H1 (cell line): Measurements from ENCODE around the gene CDK5RAP2. TPM values are rescaled to one million over a fixed set of nuclear protein-coding genes. Genes with fewer than 3 reads are reported as not detected.

Experiments used
- CTCF ChIA-PET: fragments of 300-600 bp; sonication (Branson Sonifier 250); formaldehyde crosslinking; loops from one replicate; lab custom pipeline; 2021; ENCODE audit not compliant: partially characterized antibody; lab: Charles Lee
- POLR2A ChIA-PET: fragments of 300-600 bp; sonication (Branson Sonifier 250); formaldehyde crosslinking; loops from one replicate; lab custom pipeline; 2021; ENCODE audit warnings: inconsistent platforms; ENCODE audit not compliant: partially characterized antibody; lab: Charles Lee
- DNase-seq, 2 experiments: peaks; one replicate each; pipeline versions ENCODE4 v3.0.0 to v3.0.0-alpha.2; 2010 to 2022; ENCODE audit warnings: low spot score in 2 of 2, low read depth in 1 of 2, mixed read lengths in 1 of 2
- FAIRE-seq: peaks from 2 replicates; lab custom pipeline; 2011; peaks lifted over from hg19 to GRCh38; lab: Jason Lieb, UNC
- H2AFZ ChIP-seq: 2 replicates; pipeline ENCODE4 v1.8.1; 2012; ENCODE audit warnings: low read length, inconsistent platforms
- H2AK5ac ChIP-seq: 2 replicates; pipeline ENCODE4 v1.6.1; 2013; ENCODE audit warnings: low read depth, low read length
- H2BK120ac ChIP-seq: replicated peaks from 2 replicates; pipeline ENCODE3; 2013; ENCODE audit warnings: low read depth, low read length, inconsistent platforms
- H2BK12ac ChIP-seq: 2 replicates; pipeline ENCODE4 v1.6.1; 2013; ENCODE audit warnings: low read depth, low read length
- H2BK15ac ChIP-seq: 2 replicates; pipeline ENCODE4 v1.6.1; 2013; ENCODE audit warnings: low read length
- H2BK20ac ChIP-seq: 2 replicates; pipeline ENCODE4 v1.6.1; 2013; ENCODE audit warnings: low read length
- H2BK5ac ChIP-seq: 2 replicates; pipeline ENCODE4 v1.6.1; 2013; ENCODE audit warnings: low read depth, low read length
- H3K14ac ChIP-seq: 2 replicates; pipeline ENCODE4 v1.6.1; 2013; ENCODE audit warnings: inconsistent platforms; ENCODE audit not compliant: insufficient read length
- H3K18ac ChIP-seq: 2 replicates; pipeline ENCODE4 v1.6.1; 2013; ENCODE audit warnings: low read length; ENCODE audit errors: extremely low read depth
- H3K23ac ChIP-seq: 2 replicates; pipeline ENCODE4 v1.6.1; 2013; ENCODE audit warnings: inconsistent platforms; ENCODE audit not compliant: insufficient read length
- H3K23me2 ChIP-seq: 2 replicates; pipeline ENCODE4 v1.6.1; 2013; ENCODE audit warnings: low read depth, low read length
- H3K27ac ChIP-seq: 2 replicates; pipeline ENCODE4 v1.6.1; 2011; ENCODE audit warnings: low read depth, low read length, inconsistent platforms
- H3K27me3 ChIP-seq, 4 experiments: replicated peaks in 1 of 4; 1 replicate in 1 of 4; 2 replicates in 3 of 4; pipeline versions ENCODE4 v1.6.1 to v1.8.1; 2011 to 2013; ENCODE audit warnings: low read length in 3 of 4, mild to moderate bottlenecking in 3 of 4, inconsistent platforms in 2 of 4, mixed read lengths in 2 of 4, moderate library complexity in 1 of 4; ENCODE audit not compliant: control insufficient read depth in 3 of 4, insufficient read depth in 3 of 4; ENCODE audit errors: extremely low read depth in 1 of 4
- H3K36me3 ChIP-seq, 4 experiments: 2 replicates each; pipeline versions ENCODE4 v1.6.1 to v1.8.1; 2011 to 2013; ENCODE audit warnings: mild to moderate bottlenecking in 4 of 4, low read length in 3 of 4, moderate library complexity in 2 of 4, control low read depth in 1 of 4, inconsistent platforms in 1 of 4; ENCODE audit not compliant: insufficient read depth in 4 of 4, control insufficient read depth in 2 of 4
- H3K4ac ChIP-seq: replicated peaks from 2 replicates; pipeline ENCODE3; 2013; ENCODE audit warnings: low read length, low read depth, mixed read lengths, inconsistent platforms; ENCODE audit not compliant: insufficient read length
- H3K4me1 ChIP-seq, 4 experiments: replicated peaks in 1 of 4; 1 replicate in 1 of 4; 2 replicates in 3 of 4; pipeline versions ENCODE4 v1.6.1 to v1.8.1; 2011 to 2013; ENCODE audit warnings: low read length in 3 of 4, inconsistent platforms in 2 of 4, mixed read lengths in 1 of 4; ENCODE audit not compliant: insufficient read depth in 4 of 4, control insufficient read depth in 3 of 4
- H3K4me2 ChIP-seq, 2 experiments: 2 replicates each; pipeline versions ENCODE4 v1.6.1 to v1.8.1; 2011 to 2013; ENCODE audit warnings: low read depth in 2 of 2, low read length in 2 of 2, control low read depth in 1 of 2, inconsistent platforms in 1 of 2, mild to moderate bottlenecking in 1 of 2; ENCODE audit not compliant: insufficient read depth in 1 of 2
- H3K4me3 ChIP-seq, 4 experiments: fragments of 200-600, 300-600 bp in 1 of 4; sonication (generic), shearing (Covaris generic), sonication (Bioruptor Twin) in 1 of 4; 2 replicates each; pipeline versions ENCODE4 v1.5.1 to v1.8.1; 2011 to 2016; ENCODE audit warnings: low read length in 4 of 4, low read depth in 3 of 4, control low read depth in 2 of 4, inconsistent platforms in 2 of 4, mild to moderate bottlenecking in 2 of 4, mixed read lengths in 1 of 4, moderate library complexity in 1 of 4; ENCODE audit not compliant: insufficient read depth in 2 of 4; ENCODE audit errors: extremely low read depth in 1 of 4
- H3K56ac ChIP-seq: replicated peaks from 2 replicates; pipeline ENCODE3; 2013; ENCODE audit warnings: low read depth, mild to moderate bottlenecking, mixed read lengths, low read length, inconsistent platforms; ENCODE audit not compliant: insufficient read length
- H3K79me1 ChIP-seq: 2 replicates; pipeline ENCODE4 v1.6.1; 2013; ENCODE audit warnings: low read depth, low read length, control low read depth
- H3K79me2 ChIP-seq, 2 experiments: 2 replicates each; pipeline versions ENCODE4 v1.6.1 to v1.8.1; 2012 to 2013; ENCODE audit warnings: low read length in 2 of 2, mild to moderate bottlenecking in 2 of 2, inconsistent platforms in 1 of 2; ENCODE audit not compliant: insufficient read depth in 2 of 2, control insufficient read depth in 1 of 2
- H3K9ac ChIP-seq, 4 experiments: replicated peaks in 1 of 4; 1 replicate in 1 of 4; 2 replicates in 3 of 4; pipeline versions ENCODE4 v1.6.1 to v1.8.1; 2011 to 2013; ENCODE audit warnings: low read depth in 3 of 4, low read length in 3 of 4, control low read depth in 2 of 4, mild to moderate bottlenecking in 2 of 4, moderate library complexity in 2 of 4, inconsistent platforms in 1 of 4; ENCODE audit errors: extremely low read depth in 1 of 4
- H3K9me3 ChIP-seq, 2 experiments: 2 replicates each; pipeline versions ENCODE4 v1.6.1 to v1.8.1; 2012 to 2013; ENCODE audit warnings: mild to moderate bottlenecking in 2 of 2, moderate library complexity in 2 of 2, control low read depth in 1 of 2, inconsistent platforms in 1 of 2, low read depth in 1 of 2, low read length in 1 of 2, mixed read lengths in 1 of 2; ENCODE audit not compliant: insufficient read depth in 2 of 2
- H4K20me1 ChIP-seq, 2 experiments: replicated peaks in 1 of 2; 2 replicates each; pipeline versions ENCODE3 to v1.8.1; 2011 to 2013; ENCODE audit warnings: inconsistent platforms in 2 of 2, low read length in 2 of 2, mild to moderate bottlenecking in 1 of 2; ENCODE audit not compliant: insufficient read depth in 2 of 2, control insufficient read depth in 1 of 2
- H4K5ac ChIP-seq: 2 replicates; pipeline ENCODE4 v1.6.1; 2013; ENCODE audit warnings: low read length, low read depth, mixed read lengths, inconsistent platforms; ENCODE audit not compliant: insufficient read length
- H4K8ac ChIP-seq: 2 replicates; pipeline ENCODE4 v1.8.0; 2013; ENCODE audit warnings: mild to moderate bottlenecking, moderate library complexity, low read length, inconsistent platforms; ENCODE audit not compliant: insufficient read depth; ENCODE audit errors: extremely low read depth
- H4K91ac ChIP-seq: replicated peaks from 2 replicates; pipeline ENCODE3; 2013; ENCODE audit warnings: low read length, mixed read lengths, inconsistent platforms; ENCODE audit not compliant: insufficient read length
- KDM5A ChIP-seq: fragments of 200-600 bp; IDR thresholded peaks from 2 replicates; pipeline ENCODE4 v1.7.1; 2012; ENCODE audit warnings: mild to moderate bottlenecking, low read length, inconsistent platforms, mixed read lengths
- RFX5 ChIP-seq: IDR thresholded peaks from 2 replicates; pipeline ENCODE4 v1.6.1; 2011; ENCODE audit warnings: low read depth, low read length, improper control_type of control experiment, borderline replicate concordance
- SAP30 ChIP-seq: fragments of 300-600 bp; sonication (generic); IDR thresholded peaks from 2 replicates; pipeline ENCODE4 v1.7.1; 2012; ENCODE audit warnings: low read length, moderate library complexity, mild to moderate bottlenecking, inconsistent platforms; ENCODE audit not compliant: insufficient read depth, insufficient replicate concordance
- TAF7 ChIP-seq: optimal IDR thresholded peaks from 2 replicates; pipeline ENCODE3; 2011; ENCODE audit warnings: low read depth, mild to moderate bottlenecking, inconsistent platforms, low read length, moderate library complexity, borderline replicate concordance
- WGBS, 2 experiments: shearing (Covaris generic) in 1 of 2; methylation state at CpG; one replicate each; pipeline versions ENCODE4 v1.1.6 to v1.1.7; 2013 to 2015; ENCODE audit warnings: low lambda C conversion rate in 2 of 2, mixed read lengths in 2 of 2, inconsistent platforms in 1 of 2, low coverage in 1 of 2, missing lambda C conversion rate in 1 of 2; ENCODE audit not compliant: insufficient replicate concordance in 2 of 2, insufficient coverage in 1 of 2, insufficient read length in 1 of 2; ENCODE audit errors: extremely low coverage in 1 of 2, missing lambda C conversion rate in 1 of 2; 5-methylcytosine and 5-hydroxymethylcytosine counted together
- polyA plus RNA-seq, 7 experiments: library from polyadenylated mRNA; depleted of rRNA in 3 of 7; stranded (reverse) in 5 of 7; unstranded in 2 of 7; fragments of >200 nt in 5 of 7; fragments of 200-250 nt in 2 of 7; gene quantifications; 1 replicate in 5 of 7; 2 replicates in 1 of 7; 4 replicates in 1 of 7; pipeline versions ENCODE4 v1.2.1 to v1.2.3, GENCODE V29; 2011 to 2013; ENCODE audit warnings: missing spikeins in 2 of 7, mixed read lengths in 2 of 7
- total RNA-seq: library from RNA; stranded (reverse); fragmentation: NEBNext Ultra II Directional; extraction: Animal tissue kit (Norgen Biotek cat#: 25700); gene quantifications from 2 replicates; pipeline ENCODE4 v1.2.1, GENCODE V29; 2021

The CDK5RAP2 gene
- total and polyA plus RNA-seq, 2 of the 8 experiments (the other 6 are each of a cell fraction or from before 2014, with no cell fraction given) = 19.8 to 49.4 TPM

DNA sequence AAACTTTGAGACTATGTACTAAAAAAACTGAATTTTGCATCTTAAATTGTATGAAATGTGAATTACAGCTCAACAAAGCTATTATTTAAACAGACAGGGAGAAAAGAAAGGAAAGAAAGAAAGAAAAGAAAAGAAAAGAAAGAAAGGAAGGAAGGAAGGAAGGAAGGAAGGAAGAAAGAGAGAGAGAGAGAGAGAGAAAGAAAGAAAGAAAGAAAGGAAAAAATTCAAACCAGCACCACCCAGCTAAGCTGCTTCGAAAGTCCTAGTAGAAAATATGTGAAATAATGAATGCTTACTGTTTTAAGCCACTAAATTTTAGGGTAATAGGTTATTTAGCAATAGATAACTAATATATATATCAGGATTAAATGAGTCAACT lies 31.7 kb upstream of the CDK5RAP2 start:
- Histone ChIP-seq H3K9me3 (no peaks in the 10 kb centered on the region), H3K27ac (no peak overlapping the region), H3K23me2 (no peaks in the 10 kb centered on the region), H3K23ac (no peak overlapping the region), H2BK15ac (no peak overlapping the region), H3K79me2 (no peaks in the 10 kb centered on the region), H2BK20ac (no peak overlapping the region), H3K9ac (no peak overlapping the region), H4K8ac (no peak overlapping the region), H3K56ac (no peak overlapping the region), H3K4me2 (no peak overlapping the region), H3K14ac (no peak overlapping the region), H3K36me3 (no peaks in the 10 kb centered on the region), H3K27me3 (no peaks in the 10 kb centered on the region), H3K4ac (no peak overlapping the region), H2AK5ac (no peak overlapping the region), H4K5ac (no peak overlapping the region), H2AFZ (no peak overlapping the region), H4K20me1 (no peaks in the 10 kb centered on the region), H3K79me1 (no peaks in the 10 kb centered on the region), H3K4me3 (no peak overlapping the region), H3K18ac (no peak overlapping the region), H2BK120ac (no peak overlapping the region), H4K91ac (no peak overlapping the region), H2BK5ac (no peak overlapping the region), H3K4me1 (no peaks in the 10 kb centered on the region), H2BK12ac (no peak overlapping the region)
- no peak for FAIRE-seq
- DNase-seq = no peak
- ChIA-PET CTCF (interaction anchor here (0.7 to 2.8 kb wide), 11 partner anchors 8 to 144 kb away, joined by 3 to 15 read pairs (median 4); no protein-coding TSS in a partner anchor), POLR2A (no interaction called here)
- TF ChIP-seq SAP30 = no peak
- TF ChIP-seq KDM5A = no peak
- no peak for TF ChIP-seq RFX5
- TF ChIP-seq TAF7 = no peak
- 85% methylated on average over 1 of the region's 1 CpG; no CpG with 5 or more reads in 1 of the 2 experiments for WGBS, 2 experiments
